GM04504 (cell line): Measurements from ENCODE around the gene FILIP1.
"Not testable (repeated sequence)": the region's sequence is repeated elsewhere in the genome, so short reads cannot be mapped to it uniquely, and the experiment has no call there.

Experiments used
- DNase-seq: peaks from one replicate; pipeline ENCODE4 v3.0.0-alpha.2; 2012; ENCODE audit warnings: low read depth

Gene FILIP1

GRCh38 chr6:75449630-75450206, 43.9 kb downstream of the FILIP1 start:
- no peak for DNase-seq

- DNase-seq, result no peak
Measured at GRCh38 chr6:75446241-75446880, 47.2 kb downstream of the FILIP1 start.

- no peak for DNase-seq
Measured at GRCh38 chr6:75445738-75446137, 47.9 kb downstream of the FILIP1 start.

GRCh38 chr6:75444899-75445298, 48.7 kb downstream of the FILIP1 start:
- DNase-seq, result no peak

- DNase-seq, result not testable (repeated sequence)
Measured at GRCh38 chr6:75441883-75442282, 51.7 kb downstream of the FILIP1 start.

- not testable (repeated sequence) for DNase-seq
Measured at GRCh38 chr6:75441479-75441878, 52.1 kb downstream of the FILIP1 start.

GRCh38 chr6:75438442-75439116, 55.0 kb downstream of the FILIP1 start:
- no peak for DNase-seq

GRCh38 chr6:75438013-75438431, 55.6 kb downstream of the FILIP1 start:
- DNase-seq, result no peak

- DNase-seq, result no peak
Measured at GRCh38 chr6:75437421-75437891, 56.1 kb downstream of the FILIP1 start.

- no peak for DNase-seq
Measured at GRCh38 chr6:75436869-75437268, 56.7 kb downstream of the FILIP1 start.

GRCh38 chr6:75432809-75433208, 60.8 kb downstream of the FILIP1 start:
- DNase-seq, result not testable (repeated sequence)

GRCh38 chr6:75431379-75431778, 62.2 kb downstream of the FILIP1 start:
- DNase-seq, result no peak

GRCh38 chr6:75430631-75431325, 62.8 kb downstream of the FILIP1 start:
- no peak for DNase-seq

- DNase-seq, result no peak
Measured at GRCh38 chr6:75429061-75429703, 64.4 kb downstream of the FILIP1 start.

GRCh38 chr6:75428204-75428603, 65.4 kb downstream of the FILIP1 start:
- no peak for DNase-seq

GRCh38 chr6:75427329-75427728, 66.3 kb downstream of the FILIP1 start:
- no peak for DNase-seq

GRCh38 chr6:75424618-75425548, 68.7 kb downstream of the FILIP1 start:
- DNase-seq, result no peak

GRCh38 chr6:75423386-75423785, 70.2 kb downstream of the FILIP1 start:
- DNase-seq, result no peak

GRCh38 chr6:75422024-75422639, 71.5 kb downstream of the FILIP1 start:
- no peak for DNase-seq

GRCh38 chr6:75421316-75422023, 72.1 kb downstream of the FILIP1 start:
- DNase-seq, result no peak
